ENCODE results near the gene ABCB1. TPM values are rescaled to one million over a fixed set of nuclear protein-coding genes. Genes with fewer than 3 reads are reported as not detected.

ABCB1 gene
- polyA plus RNA-seq, 1 donor from 2014 or later: 1.6 TPM

GRCh38 chr7:87459941-87460340 is 140.7 kb downstream of the ABCB1 start:
- no peak overlapping the region for H3K4me2 ChIP-seq (ENCODE audit: low read length)
- no peak overlapping the region for H3K27ac ChIP-seq (ENCODE audit: low read length)
- H4K20me1 ChIP-seq (ENCODE audit: insufficient read depth): no peaks in the 10 kb centered on the region
- no peak overlapping the region for H3K9ac ChIP-seq (ENCODE audit: low read length)
- H3K36me3 ChIP-seq (ENCODE audit: insufficient read depth, low read length): no peaks in the 10 kb centered on the region
- TF ChIP-seq CTCF (IDR thresholded peaks at IDR 0.05; ENCODE audit: poor library complexity, severe bottlenecking): no peak
- no peak for TF ChIP-seq TAF1 (IDR thresholded peaks at IDR 0.05; ENCODE audit: low read depth)
- TF ChIP-seq RAD21 (conservative IDR thresholded peaks at IDR 0.05): no peak
- TF ChIP-seq MXI1 (conservative IDR thresholded peaks at IDR 0.05; ENCODE audit: poor library complexity, severe bottlenecking): no peak
- no peak for TF ChIP-seq EZH2 (IDR thresholded peaks at IDR 0.05; ENCODE audit: borderline replicate concordance, insufficient read depth, low read length, poor library complexity, severe bottlenecking)
- TF ChIP-seq REST (IDR thresholded peaks at IDR 0.05; ENCODE audit: borderline replicate concordance): no peak
- no peak for TF ChIP-seq EP300 (conservative IDR thresholded peaks at IDR 0.05; ENCODE audit: poor library complexity, severe bottlenecking)
- TF ChIP-seq SMC3 (conservative IDR thresholded peaks at IDR 0.05; ENCODE audit: poor library complexity): no peak
- TF ChIP-seq POLR2AphosphoS5 (IDR thresholded peaks at IDR 0.05): no peak
- H3F3A ChIP-seq (ENCODE audit: insufficient read depth, low read length, poor library complexity, severe bottlenecking): no peaks in the 10 kb centered on the region
- H3K9me3 ChIP-seq (ENCODE audit: low read length): no peaks in the 10 kb centered on the region
- no peaks in the 10 kb centered on the region for H3K9me2 ChIP-seq (ENCODE audit: insufficient read depth, low read length)
- H3K4me3 ChIP-seq (ENCODE audit: low read length): no peak overlapping the region
- no peak overlapping the region for H2AFZ ChIP-seq (ENCODE audit: low read depth, low read length)
- H3K27me3 ChIP-seq (ENCODE audit: insufficient read depth, low read depth, low read length): no peaks in the 10 kb centered on the region
- no peaks in the 10 kb centered on the region for H3K79me2 ChIP-seq (replicated peaks; ENCODE audit: insufficient read depth, low read length)

- Histone ChIP-seq H3K27ac (ENCODE audit: low read length) (no peak overlapping the region), H3K4me2 (ENCODE audit: low read length) (no peak overlapping the region)
Measured at GRCh38 chr7:87458148-87458547, 142.5 kb downstream of the ABCB1 start.

More at GRCh38 chr7:87458148-87458547, 142.5 kb downstream of the ABCB1 start:
- Histone ChIP-seq H3K27me3 (ENCODE audit: insufficient read depth, low read depth, low read length) (no peaks in the 10 kb centered on the region), H3K9me2 (ENCODE audit: insufficient read depth, low read length) (no peaks in the 10 kb centered on the region), H2AFZ (ENCODE audit: low read depth, low read length) (no peak overlapping the region), H4K20me1 (ENCODE audit: insufficient read depth) (no peaks in the 10 kb centered on the region), H3K36me3 (ENCODE audit: insufficient read depth, low read length) (no peaks in the 10 kb centered on the region), H3K9ac (ENCODE audit: low read length) (no peak overlapping the region), H3K9me3 (ENCODE audit: low read length) (no peaks in the 10 kb centered on the region), H3F3A (ENCODE audit: insufficient read depth, low read length, poor library complexity, severe bottlenecking) (no peaks in the 10 kb centered on the region), H3K79me2 (replicated peaks; ENCODE audit: insufficient read depth, low read length) (no peaks in the 10 kb centered on the region), H3K4me3 (ENCODE audit: low read length) (no peak overlapping the region)
- no peak for TF ChIP-seq EZH2 (IDR thresholded peaks at IDR 0.05; ENCODE audit: borderline replicate concordance, insufficient read depth, low read length, poor library complexity, severe bottlenecking)
- no peak for TF ChIP-seq TAF1 (IDR thresholded peaks at IDR 0.05; ENCODE audit: low read depth)
- no peak for TF ChIP-seq POLR2AphosphoS5 (IDR thresholded peaks at IDR 0.05)
- no peak for TF ChIP-seq MXI1 (conservative IDR thresholded peaks at IDR 0.05; ENCODE audit: poor library complexity, severe bottlenecking)
- TF ChIP-seq EP300 (conservative IDR thresholded peaks at IDR 0.05; ENCODE audit: poor library complexity, severe bottlenecking): no peak
- no peak for TF ChIP-seq CTCF (IDR thresholded peaks at IDR 0.05; ENCODE audit: poor library complexity, severe bottlenecking)
- no peak for TF ChIP-seq REST (IDR thresholded peaks at IDR 0.05; ENCODE audit: borderline replicate concordance)
- no peak for TF ChIP-seq SMC3 (conservative IDR thresholded peaks at IDR 0.05; ENCODE audit: poor library complexity)
- TF ChIP-seq RAD21 (conservative IDR thresholded peaks at IDR 0.05): no peak

Data from neural cell (in vitro differentiated cells).